HEK293T (cell line): Measurements from ENCODE around the gene ARID3A.
A peak's percentile ranks its signal among the peaks of the same experiment; 100 is the strongest.

Experiments used
- CTCF ChIA-PET: fragments of 350-600 bp; formaldehyde crosslinking; extraction: SDS; loops from one replicate; lab custom pipeline; 2021; ENCODE audit warnings: antibody characterized with exemption, inconsistent platforms; lab: Yijun Ruan, JAX
- POLR2A ChIA-PET: fragments of 350-600 bp; formaldehyde crosslinking; extraction: SDS; loops from one replicate; lab custom pipeline; 2020; ENCODE audit warnings: antibody characterized with exemption, inconsistent platforms; lab: Yijun Ruan, JAX
- DNase-seq: peaks from one replicate; pipeline ENCODE4 v3.0.0; 2012; ENCODE audit warnings: mixed read lengths; ENCODE audit errors: extremely low spot score
- ARNT ChIP-seq: fragments of 450-650 bp; IDR thresholded peaks from 2 replicates; pipeline ENCODE4 v1.6.1; 2017; ENCODE audit warnings: mild to moderate bottlenecking
- BHLHE40 ChIP-seq: fragments of 450-650 bp; IDR thresholded peaks from 2 replicates; pipeline ENCODE4 v1.6.1; 2016; ENCODE audit warnings: mild to moderate bottlenecking, moderate library complexity, borderline replicate concordance
- CTBP1 ChIP-seq: fragments of 450-650 bp; IDR thresholded peaks from 2 replicates; pipeline ENCODE4 v1.6.1; 2016; ENCODE audit warnings: borderline replicate concordance
- ELF4 ChIP-seq: fragments of 450-650 bp; IDR thresholded peaks from 2 replicates; pipeline ENCODE4 v1.6.1; 2017; ENCODE audit warnings: antibody characterized with exemption
- FOXA1 ChIP-seq: fragments of 450-650 bp; IDR thresholded peaks from 2 replicates; pipeline ENCODE4 v1.6.1; 2016; ENCODE audit warnings: mild to moderate bottlenecking
- FOXK2 ChIP-seq: fragments of 450-650 bp; IDR thresholded peaks from 2 replicates; pipeline ENCODE4 v1.6.1; 2016; ENCODE audit warnings: mild to moderate bottlenecking
- FOXM1 ChIP-seq: fragments of 450-650 bp; IDR thresholded peaks from 2 replicates; pipeline ENCODE4 v1.6.1; 2017; ENCODE audit warnings: mild to moderate bottlenecking, borderline replicate concordance
- HDGF ChIP-seq: fragments of 450-650 bp; IDR thresholded peaks from 2 replicates; pipeline ENCODE4 v1.6.1; 2017; ENCODE audit warnings: antibody characterized with exemption, borderline replicate concordance
- L3MBTL2 ChIP-seq: fragments of 450-650 bp; conservative IDR thresholded peaks from 2 replicates; pipeline ENCODE4 v1.6.1; 2016; ENCODE audit warnings: mild to moderate bottlenecking
- LEF1 ChIP-seq: fragments of 450-650 bp; IDR thresholded peaks from 2 replicates; pipeline ENCODE4 v1.6.1; 2017; ENCODE audit warnings: mild to moderate bottlenecking, borderline replicate concordance
- NFRKB ChIP-seq: fragments of 450-650 bp; IDR thresholded peaks from 2 replicates; pipeline ENCODE4 v1.6.1; 2016; ENCODE audit warnings: mild to moderate bottlenecking, moderate library complexity
- SP1 ChIP-seq: fragments of 450-650 bp; IDR thresholded peaks from 2 replicates; pipeline ENCODE4 v1.6.1; 2017
- SUZ12 ChIP-seq: fragments of 450-650 bp; IDR thresholded peaks from 2 replicates; pipeline ENCODE4 v1.6.1; 2016; ENCODE audit warnings: mild to moderate bottlenecking
- TARDBP ChIP-seq: fragments of 450-650 bp; IDR thresholded peaks from 2 replicates; pipeline ENCODE4 v1.6.1; 2016
- ZNF384 ChIP-seq: fragments of 450-650 bp; IDR thresholded peaks from 2 replicates; pipeline ENCODE4 v1.6.1; 2016
- TF ChIP-seq, protein P1 (sequence below): fragments of 450-650 bp; IDR thresholded peaks from 2 replicates; pipeline ENCODE4 v1.6.1; 2016

The ARID3A gene

DNA sequence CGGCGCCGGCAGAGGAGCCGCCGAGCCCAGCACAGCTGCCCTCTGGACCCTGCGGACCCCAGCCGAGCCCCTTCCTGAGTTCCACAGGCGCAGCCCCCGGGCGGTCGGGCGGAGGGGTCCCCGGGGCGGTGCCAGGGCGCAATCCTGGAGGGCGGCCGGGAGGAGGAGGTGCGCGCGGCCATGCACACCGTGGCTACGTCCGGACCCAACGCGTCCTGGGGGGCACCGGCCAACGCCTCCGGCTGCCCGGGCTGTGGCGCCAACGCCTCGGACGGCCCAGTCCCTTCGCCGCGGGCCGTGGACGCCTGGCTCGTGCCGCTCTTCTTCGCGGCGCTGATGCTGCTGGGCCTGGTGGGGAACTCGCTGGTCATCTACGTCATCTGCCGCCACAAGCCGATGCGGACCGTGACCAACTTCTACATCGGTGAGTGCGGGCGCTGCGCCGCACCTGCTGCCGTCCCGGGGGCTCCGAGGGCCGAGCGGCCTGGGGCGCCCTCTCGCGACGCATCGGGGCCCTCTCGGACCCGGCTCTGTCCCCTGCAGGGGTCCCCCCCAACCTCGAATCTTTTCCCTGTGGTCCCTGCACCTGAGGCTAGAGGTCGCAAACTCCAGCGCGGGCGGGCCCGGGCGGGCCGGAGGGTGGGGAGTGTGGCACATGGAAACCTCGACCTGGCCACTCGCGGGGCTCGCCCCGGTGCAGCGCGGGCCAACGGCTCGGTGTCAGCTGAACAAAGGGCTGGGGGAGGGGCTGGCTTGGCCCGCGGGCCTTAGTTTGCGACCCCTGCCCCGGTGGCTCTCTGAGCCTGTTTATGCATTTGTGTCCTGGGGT, 8.3 kb upstream of the ARID3A start, which contains the start of gene KISS1R:
Gene KISS1R (plus strand): TSS at position 11 of the 829 bp plus-strand sequence. CDS start 170 bp downstream, at position 181.
- TF ChIP-seq ELF4 = no peak
- TF ChIP-seq L3MBTL2 = peak; percentile 23; the same call in 1 of the 2 replicates
- TF ChIP-seq NFRKB = no peak
- CTCF ChIA-PET = interaction anchor here (1.0 kb wide), 1 partner anchor 54 kb away, joined by 3 read pairs; no protein-coding TSS in a partner anchor
- POLR2A ChIA-PET = no interaction called here
- peak; percentile 46 for DNase-seq

DNA sequence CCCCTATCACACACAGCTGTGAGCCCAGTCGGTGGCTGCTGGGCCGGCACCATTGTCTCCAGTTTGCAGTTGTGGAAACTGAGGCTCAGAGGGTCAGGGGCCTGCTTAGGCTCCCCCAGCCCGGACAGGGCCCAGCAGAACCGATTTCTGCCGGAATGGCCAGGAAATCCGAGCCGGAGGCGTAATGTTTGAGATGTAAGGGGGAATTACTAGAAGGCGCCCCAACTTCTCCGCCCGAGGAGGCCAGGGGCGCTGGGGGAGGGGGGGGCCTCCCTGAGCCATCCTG, 7.7 kb upstream of the ARID3A start:
- no peak for DNase-seq
- no peak for TF ChIP-seq ELF4
- TF ChIP-seq TARDBP = no peak
- no peak for TF ChIP-seq FOXA1
- no peak for TF ChIP-seq L3MBTL2
- no peak for TF ChIP-seq FOXK2
- CTCF ChIA-PET = no interaction called here
- POLR2A ChIA-PET = no interaction called here

DNA sequence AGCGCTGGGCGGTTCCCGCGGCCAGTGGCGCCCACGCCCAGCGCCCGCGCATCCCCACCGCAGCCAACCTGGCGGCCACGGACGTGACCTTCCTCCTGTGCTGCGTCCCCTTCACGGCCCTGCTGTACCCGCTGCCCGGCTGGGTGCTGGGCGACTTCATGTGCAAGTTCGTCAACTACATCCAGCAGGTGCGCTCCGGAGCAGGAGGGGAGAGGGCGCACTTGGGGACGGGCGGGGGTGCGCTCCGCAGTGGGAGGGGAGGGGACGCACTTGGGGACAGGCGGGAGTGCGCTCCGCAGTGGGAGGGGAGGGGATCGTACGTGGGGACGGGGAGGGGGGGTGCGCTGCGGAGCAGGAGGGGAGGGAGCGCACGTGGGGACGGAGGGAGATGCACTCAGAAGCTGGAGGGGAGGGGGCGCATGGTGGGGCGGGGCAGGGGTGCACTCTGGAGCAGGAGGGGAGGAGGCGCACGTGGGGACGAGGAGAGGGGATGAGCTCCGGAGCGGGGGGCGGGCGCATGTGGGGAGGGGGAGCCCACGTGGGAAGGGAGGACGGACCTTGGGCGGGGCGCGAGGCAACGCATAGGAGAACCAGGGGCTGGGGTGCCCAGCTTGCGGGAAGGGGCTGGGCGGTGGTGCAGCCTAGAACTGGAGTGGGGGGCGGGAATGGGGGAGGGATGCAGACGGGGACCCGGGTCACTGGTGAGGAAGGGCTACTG, 7.2 kb upstream of the ARID3A start:
- no peak for DNase-seq
- no peak for TF ChIP-seq ELF4
- TF ChIP-seq FOXA1 = no peak
- no peak for TF ChIP-seq FOXK2
- TF ChIP-seq HDGF = no peak
- no peak for TF ChIP-seq ZNF384
- TF ChIP-seq CTBP1 = no peak
- no peak for TF ChIP-seq NFRKB
- TF ChIP-seq SUZ12 = no peak
- TF ChIP-seq L3MBTL2 = no peak
- TF ChIP-seq, protein P1, sequence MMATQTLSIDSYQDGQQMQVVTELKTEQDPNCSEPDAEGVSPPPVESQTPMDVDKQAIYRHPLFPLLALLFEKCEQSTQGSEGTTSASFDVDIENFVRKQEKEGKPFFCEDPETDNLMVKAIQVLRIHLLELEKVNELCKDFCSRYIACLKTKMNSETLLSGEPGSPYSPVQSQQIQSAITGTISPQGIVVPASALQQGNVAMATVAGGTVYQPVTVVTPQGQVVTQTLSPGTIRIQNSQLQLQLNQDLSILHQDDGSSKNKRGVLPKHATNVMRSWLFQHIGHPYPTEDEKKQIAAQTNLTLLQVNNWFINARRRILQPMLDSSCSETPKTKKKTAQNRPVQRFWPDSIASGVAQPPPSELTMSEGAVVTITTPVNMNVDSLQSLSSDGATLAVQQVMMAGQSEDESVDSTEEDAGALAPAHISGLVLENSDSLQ = no peak
- TF ChIP-seq LEF1 = no peak
- TF ChIP-seq BHLHE40 = no peak
- POLR2A ChIA-PET = no interaction called here
- CTCF ChIA-PET = no interaction called here

DNA sequence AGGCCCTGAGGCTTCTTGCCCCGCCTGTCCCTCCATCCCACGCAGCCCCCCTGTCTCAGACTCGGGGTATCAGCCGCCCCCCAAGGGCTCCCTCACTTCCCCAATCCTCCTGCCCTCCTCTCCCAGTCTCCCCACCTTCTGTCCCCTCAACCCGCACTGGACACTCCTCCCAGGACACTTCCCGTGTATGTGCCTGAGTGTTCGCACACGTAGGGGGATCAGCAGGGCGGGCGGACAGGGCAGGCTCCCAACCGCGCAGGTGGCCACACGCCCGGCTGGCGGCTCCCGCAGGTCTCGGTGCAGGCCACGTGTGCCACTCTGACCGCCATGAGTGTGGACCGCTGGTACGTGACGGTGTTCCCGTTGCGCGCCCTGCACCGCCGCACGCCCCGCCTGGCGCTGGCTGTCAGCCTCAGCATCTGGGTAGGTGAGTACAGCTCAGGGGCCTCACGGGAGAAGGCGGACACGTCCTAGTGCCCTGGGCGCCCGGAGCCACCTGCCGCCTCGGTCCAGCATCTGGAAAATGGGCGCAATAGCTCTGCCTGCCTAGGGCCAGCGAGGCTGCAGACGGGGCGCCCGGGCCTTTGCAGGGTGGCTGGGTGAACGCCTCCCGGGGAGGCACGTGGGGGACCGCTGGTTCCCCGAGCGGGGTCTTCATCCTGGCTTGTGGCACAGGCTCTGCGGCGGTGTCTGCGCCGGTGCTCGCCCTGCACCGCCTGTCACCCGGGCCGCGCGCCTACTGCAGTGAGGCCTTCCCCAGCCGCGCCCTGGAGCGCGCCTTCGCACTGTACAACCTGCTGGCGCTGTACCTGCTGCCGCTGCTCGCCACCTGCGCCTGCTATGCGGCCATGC, 6.4 kb upstream of the ARID3A start:
- DNase-seq = no peak
- ChIA-PET POLR2A (interaction anchor here (0.6 to 1.1 kb wide), 3 partner anchors 11 to 121 kb away, joined by 3 to 4 read pairs (median 4); partner anchors contain the start of gene WDR18), CTCF (no interaction called here)
- TF ChIP-seq ZNF384 = no peak
- no peak for TF ChIP-seq LEF1
- TF ChIP-seq FOXM1 = no peak
- no peak for TF ChIP-seq SP1
- TF ChIP-seq, protein P1 = no peak
- no peak for TF ChIP-seq HDGF
- TF ChIP-seq ELF4 = no peak
- TF ChIP-seq FOXA1 = no peak
- TF ChIP-seq CTBP1 = no peak
- no peak for TF ChIP-seq ARNT
- no peak for TF ChIP-seq SUZ12
- TF ChIP-seq TARDBP = no peak
- TF ChIP-seq L3MBTL2 = no peak

DNA sequence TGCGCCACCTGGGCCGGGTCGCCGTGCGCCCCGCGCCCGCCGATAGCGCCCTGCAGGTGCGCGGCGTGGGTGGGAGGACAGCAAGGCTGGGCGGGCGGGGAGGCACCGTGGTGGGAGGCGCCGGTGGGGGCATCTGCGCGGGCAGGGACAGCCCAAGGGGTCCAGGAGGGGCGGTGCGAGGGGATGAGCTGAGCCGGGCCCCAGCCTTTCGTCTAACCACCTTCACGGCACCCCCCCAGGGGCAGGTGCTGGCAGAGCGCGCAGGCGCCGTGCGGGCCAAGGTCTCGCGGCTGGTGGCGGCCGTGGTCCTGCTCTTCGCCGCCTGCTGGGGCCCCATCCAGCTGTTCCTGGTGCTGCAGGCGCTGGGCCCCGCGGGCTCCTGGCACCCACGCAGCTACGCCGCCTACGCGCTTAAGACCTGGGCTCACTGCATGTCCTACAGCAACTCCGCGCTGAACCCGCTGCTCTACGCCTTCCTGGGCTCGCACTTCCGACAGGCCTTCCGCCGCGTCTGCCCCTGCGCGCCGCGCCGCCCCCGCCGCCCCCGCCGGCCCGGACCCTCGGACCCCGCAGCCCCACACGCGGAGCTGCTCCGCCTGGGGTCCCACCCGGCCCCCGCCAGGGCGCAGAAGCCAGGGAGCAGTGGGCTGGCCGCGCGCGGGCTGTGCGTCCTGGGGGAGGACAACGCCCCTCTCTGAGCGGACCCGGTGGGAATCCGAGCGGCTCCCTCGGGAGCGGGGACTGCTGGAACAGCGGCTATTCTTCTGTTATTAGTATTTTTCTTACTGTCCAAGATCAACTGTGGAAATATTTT, 5.6 kb upstream of the ARID3A start:
- no peak for DNase-seq
- ChIA-PET CTCF (interaction anchor here (1.4 kb wide), 1 partner anchor 64 kb away, joined by 4 read pairs; the partner anchor contains the start of gene WDR18), POLR2A (interaction anchor here (0.6 to 1.1 kb wide), 3 partner anchors 12 to 122 kb away, joined by 3 to 4 read pairs (median 4); partner anchors contain the start of gene WDR18)
- TF ChIP-seq, protein P1 = no peak
- TF ChIP-seq NFRKB (no peak), FOXK2 (no peak), ZNF384 (no peak), BHLHE40 (no peak), L3MBTL2 (no peak)
